COLO829 (cell line): Measurements from ENCODE around the gene NFATC3.
"Not testable (repeated sequence)": the region's sequence is repeated elsewhere in the genome, so short reads cannot be mapped to it uniquely, and the experiment has no call there.

Experiments used
- DNase-seq: peaks from one replicate; pipeline ENCODE4 v3.0.0; 2012; ENCODE audit warnings: low spot score

The NFATC3 gene

GRCh38 chr16:68120496-68120895 is 35.3 kb downstream of the NFATC3 start:
- not testable (repeated sequence) for DNase-seq

- no peak for DNase-seq
Measured at GRCh38 chr16:68126395-68126794, 41.2 kb downstream of the NFATC3 start.

- DNase-seq, result no peak
Measured at GRCh38 chr16:68128577-68129305, 43.6 kb downstream of the NFATC3 start.

GRCh38 chr16:68130520-68130919 is 45.4 kb downstream of the NFATC3 start:
- DNase-seq, result no peak

GRCh38 chr16:68131813-68132706 is 46.9 kb downstream of the NFATC3 start:
- DNase-seq, result no peak

GRCh38 chr16:68133000-68133399 is 47.8 kb downstream of the NFATC3 start:
- DNase-seq, result not testable (repeated sequence)

- DNase-seq, result no peak
Measured at GRCh38 chr16:68134644-68135043, 49.5 kb downstream of the NFATC3 start.

- no peak for DNase-seq
Measured at GRCh38 chr16:68136515-68136914, 51.3 kb downstream of the NFATC3 start.

- no peak for DNase-seq
Measured at GRCh38 chr16:68144008-68144407, 58.8 kb downstream of the NFATC3 start.

GRCh38 chr16:68146585-68146984 is 61.4 kb downstream of the NFATC3 start:
- DNase-seq, result no peak

GRCh38 chr16:68147444-68147843 is 62.3 kb downstream of the NFATC3 start:
- no peak for DNase-seq

- no peak for DNase-seq
Measured at GRCh38 chr16:68149596-68149995, 64.4 kb downstream of the NFATC3 start.

- no peak for DNase-seq
Measured at GRCh38 chr16:68155425-68155824, 70.3 kb downstream of the NFATC3 start.

GRCh38 chr16:68162413-68162812 is 77.2 kb downstream of the NFATC3 start:
- no peak for DNase-seq

GRCh38 chr16:68163275-68163674 is 78.1 kb downstream of the NFATC3 start:
- not testable (repeated sequence) for DNase-seq

GRCh38 chr16:68166264-68166663 is 81.1 kb downstream of the NFATC3 start:
- DNase-seq, result no peak

GRCh38 chr16:68179196-68179795 is 94.1 kb downstream of the NFATC3 start:
- no peak for DNase-seq

- DNase-seq, result no peak
Measured at GRCh38 chr16:68179855-68180254, 94.7 kb downstream of the NFATC3 start.

- DNase-seq, result no peak
Measured at GRCh38 chr16:68183046-68183445, 97.9 kb downstream of the NFATC3 start.

GRCh38 chr16:68186877-68187276 is 101.7 kb downstream of the NFATC3 start:
- DNase-seq, result no peak

- DNase-seq, result no peak
Measured at GRCh38 chr16:68187505-68187904, 102.3 kb downstream of the NFATC3 start.

GRCh38 chr16:68188170-68188569 is 103.0 kb downstream of the NFATC3 start:
- no peak for DNase-seq

GRCh38 chr16:68190081-68190480 is 104.9 kb downstream of the NFATC3 start:
- no peak for DNase-seq
